HG03469 (cell line): Measurements from ENCODE around the gene ANOS1.

ENCODE experiments used
- ATAC-seq: cut with Tn5 transposase; IDR thresholded peaks from one replicate; pipeline ENCODE4 v1.9.1; 2021; ENCODE audit warnings: mild to moderate bottlenecking, moderate library complexity, moderate number of reproducible peaks; ENCODE audit not compliant: unreplicated experiment

Gene ANOS1

DNA sequence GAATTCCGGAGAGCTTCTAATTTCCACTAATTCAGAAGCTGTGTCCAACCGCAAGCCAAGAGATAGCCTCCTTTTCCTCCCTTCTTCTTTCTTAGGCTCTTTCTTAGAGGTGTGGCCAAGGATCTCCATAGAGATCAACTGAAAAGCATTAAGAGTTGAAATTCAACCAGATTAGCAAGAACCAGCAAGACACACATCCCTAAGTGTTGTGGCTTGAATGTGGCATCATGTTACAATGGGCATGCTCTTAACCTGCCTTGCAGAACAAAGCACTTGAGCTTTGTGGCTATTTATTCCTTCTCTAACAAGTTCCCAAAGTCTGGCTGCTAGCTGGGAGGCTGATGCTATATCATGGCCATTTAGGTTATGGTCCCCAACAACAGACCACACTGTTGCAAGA lies 10.4 kb downstream of the ANOS1 start:
- no peak for ATAC-seq

DNA sequence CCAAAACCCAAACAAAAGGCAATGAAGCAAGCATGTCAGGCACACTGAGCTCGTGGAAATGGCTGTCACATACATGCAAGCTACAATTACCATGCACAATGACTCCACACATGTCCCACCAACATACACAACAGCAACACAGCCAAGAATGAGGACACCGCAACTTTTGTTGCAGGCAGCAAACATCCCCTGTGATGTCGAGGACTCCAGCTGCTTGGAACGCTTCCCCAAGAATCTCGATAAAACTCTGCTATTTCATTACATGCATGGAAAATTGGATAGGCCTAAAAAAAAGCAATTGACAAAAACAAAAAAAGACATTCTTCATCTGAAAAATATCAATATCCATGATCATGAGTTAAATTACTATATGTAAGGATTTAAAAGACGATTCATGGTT lies 11.8 kb downstream of the ANOS1 start:
- no peak for ATAC-seq

DNA sequence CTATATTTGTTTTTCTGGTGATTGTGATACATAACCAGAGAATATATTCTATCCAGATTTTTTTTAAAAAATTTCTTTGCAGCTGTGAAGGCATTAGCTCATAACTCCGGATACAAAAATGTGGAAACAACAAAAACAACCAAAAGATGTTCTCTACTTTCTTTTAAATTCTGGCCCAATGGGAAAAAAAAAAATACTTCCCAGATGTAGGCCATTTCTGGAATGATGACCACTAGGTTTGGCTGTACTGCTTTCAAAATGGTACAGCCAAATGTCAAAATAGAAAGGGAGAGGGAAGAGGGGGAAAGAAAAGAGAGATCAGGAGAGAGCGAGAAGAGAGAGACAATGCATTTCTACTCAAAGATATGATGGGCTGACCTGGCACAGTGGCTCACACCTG lies 14.6 kb downstream of the ANOS1 start:
- no peak for ATAC-seq

DNA sequence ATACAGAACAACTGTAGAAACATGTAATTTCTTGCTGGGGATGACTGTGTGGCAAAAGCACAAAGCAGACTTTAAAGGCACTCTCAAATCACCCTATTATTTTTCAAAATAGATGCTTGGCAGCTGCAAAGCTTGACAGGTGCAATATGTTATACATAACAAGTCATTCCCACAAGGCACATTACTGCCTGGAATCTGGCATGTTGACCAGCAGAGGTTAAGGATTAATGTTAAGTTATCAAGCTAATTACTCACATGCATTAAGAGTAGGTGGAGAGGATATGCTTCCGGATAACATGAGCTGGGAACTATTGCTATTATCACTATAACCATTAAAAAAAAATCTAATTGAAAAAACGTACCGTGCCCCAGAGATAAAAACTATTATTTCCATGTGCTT lies 17.8 kb downstream of the ANOS1 start:
- ATAC-seq: no peak

DNA sequence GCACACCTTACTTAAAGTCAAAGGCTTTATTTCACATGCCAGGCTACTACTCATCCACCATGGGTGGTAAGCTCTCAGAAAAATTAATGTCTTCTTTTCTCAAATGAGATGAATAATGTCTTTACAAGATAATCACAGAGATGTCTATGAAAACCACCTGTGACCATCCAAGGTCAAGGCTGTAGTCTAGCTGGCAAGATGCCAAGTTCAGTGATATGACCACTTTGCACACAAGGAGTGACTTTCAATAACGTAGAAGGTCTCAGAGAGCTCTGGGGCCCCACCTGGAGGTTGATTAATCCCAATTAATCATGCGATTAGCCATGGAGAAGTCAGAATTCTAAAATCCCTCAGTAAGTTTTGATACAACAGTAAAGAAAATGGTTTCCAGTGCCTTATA lies 20.5 kb downstream of the ANOS1 start:
- no peak for ATAC-seq

DNA sequence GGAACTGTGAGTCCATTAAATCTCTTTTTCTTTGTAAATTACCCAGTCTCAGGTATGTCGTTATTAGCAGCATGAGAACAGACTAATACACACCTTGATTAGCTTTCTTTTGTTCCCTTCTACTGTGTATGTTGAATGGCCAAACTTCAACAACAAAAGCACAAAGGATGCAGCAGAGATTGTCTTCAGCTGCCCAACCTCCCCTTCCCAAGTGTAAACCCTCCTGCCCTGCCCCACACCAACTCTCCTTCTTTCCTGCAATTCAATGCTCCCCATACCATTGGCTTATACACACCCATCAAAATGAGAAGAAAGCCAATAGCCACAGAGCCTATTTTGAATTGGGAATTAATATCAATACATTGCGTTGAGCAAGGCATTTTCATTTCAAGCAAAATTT lies 27.8 kb downstream of the ANOS1 start:
- ATAC-seq: no peak

DNA sequence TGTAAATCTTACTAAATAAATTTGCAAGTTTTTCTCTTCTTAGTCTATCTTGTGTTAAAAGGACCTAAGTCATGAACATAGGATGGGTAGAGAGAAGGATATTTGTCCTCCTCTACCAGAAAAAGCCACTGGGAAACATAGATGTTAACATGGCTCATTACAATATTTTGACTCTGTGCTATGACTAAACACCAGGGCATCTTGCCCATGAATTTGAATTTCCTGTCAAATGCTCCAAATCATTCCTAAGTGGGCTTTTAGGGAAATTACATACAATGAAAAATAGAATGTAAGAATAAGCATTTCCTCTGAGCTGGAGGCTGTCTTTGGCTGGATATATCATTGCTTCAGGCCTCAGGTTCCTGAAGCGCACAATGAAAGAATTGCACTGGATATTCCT lies 39.1 kb downstream of the ANOS1 start:
- ATAC-seq: no peak

DNA sequence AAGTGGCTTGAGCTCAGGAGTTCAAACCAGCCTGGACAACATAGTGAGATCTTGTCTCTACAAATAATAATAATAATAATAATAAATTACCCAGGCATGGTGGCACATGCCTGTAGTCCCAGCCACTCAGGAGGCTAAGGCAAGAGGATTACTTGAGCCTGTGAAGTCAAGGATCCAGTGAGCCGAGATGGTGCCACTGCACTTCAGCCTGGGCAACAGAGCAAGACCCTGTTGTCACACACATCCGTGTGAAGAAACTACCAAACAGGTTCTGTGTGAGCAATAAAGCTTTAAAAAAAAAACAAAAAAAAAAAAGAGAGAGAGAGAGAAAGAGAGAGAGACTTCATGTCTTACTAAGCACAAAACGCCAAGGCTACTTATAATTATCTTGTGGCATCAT lies 42.5 kb downstream of the ANOS1 start:
- no peak for ATAC-seq

DNA sequence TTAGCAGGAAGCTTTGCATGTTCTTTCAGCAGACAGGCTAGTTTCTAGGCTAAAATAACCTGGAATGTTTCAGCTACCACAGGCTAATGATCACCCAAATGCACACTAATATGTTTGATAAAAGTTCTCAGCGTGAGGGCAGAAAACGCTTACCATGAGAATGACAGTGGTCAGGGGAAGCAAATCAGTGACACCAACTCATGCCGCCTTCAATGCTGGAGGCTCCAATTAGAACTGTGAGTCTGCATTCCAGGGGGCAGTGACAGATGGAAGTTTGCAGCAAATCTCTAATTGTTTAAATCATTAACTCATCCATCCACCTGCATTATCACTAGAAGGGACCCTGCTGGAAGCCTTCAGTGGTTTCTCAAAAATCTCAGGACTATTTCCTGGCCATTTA lies 43.2 kb downstream of the ANOS1 start:
- no peak for ATAC-seq

DNA sequence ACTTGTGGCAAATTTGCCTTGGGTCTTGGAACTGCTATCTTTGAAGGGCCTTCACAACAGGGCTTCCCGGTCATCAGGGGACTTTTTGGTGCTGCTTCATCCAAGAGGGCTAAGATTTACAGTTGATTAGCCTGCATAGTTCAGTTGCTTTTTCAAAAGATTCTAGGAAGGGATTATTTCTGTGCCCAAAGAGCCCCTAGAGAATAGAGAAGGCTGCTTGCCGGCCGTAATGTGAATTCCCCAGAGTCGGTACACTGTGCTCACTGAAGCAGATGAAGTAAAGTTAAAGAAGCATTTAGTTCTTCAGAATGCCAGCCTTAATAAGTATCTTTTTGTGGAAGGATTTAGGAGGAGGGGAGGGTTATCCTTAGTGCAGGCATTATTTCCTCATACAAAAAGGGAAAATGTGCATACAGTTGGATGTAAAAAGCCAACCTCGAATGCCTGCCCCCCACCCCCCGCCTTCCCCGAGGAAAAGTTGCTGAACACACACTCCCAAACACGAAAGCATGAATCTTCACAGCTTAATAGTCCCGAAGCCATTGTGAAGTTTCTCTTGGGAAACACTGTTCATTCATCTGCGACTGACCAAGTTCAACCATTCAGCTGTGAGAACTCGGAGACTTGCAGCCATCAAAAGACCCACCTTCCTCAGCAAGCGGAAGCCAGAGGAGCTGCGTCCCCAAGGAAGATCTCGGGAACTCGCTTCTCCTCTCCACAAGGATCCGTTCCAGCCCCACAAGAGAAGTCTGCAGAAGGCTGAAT lies 47.6 kb downstream of the ANOS1 start:
- no peak for ATAC-seq

DNA sequence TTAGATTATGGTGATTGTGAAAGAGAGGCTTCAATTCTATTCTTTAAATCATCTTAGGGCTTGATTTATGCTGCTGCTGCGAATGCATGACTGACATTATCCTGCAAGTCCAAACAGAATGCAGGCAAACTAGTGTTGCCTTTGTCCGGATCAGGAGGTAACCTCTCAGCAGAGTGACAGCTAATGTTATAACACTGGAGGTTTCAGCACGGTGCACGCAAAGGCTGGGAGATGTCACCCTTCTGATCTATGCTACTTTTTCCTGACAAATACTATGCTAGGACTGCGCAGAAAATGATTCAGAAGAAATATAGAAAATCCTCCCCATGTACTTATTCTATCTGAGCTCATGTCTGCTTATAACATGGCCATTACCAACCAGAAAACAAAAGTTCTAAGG lies 48.2 kb downstream of the ANOS1 start:
- no peak for ATAC-seq

DNA sequence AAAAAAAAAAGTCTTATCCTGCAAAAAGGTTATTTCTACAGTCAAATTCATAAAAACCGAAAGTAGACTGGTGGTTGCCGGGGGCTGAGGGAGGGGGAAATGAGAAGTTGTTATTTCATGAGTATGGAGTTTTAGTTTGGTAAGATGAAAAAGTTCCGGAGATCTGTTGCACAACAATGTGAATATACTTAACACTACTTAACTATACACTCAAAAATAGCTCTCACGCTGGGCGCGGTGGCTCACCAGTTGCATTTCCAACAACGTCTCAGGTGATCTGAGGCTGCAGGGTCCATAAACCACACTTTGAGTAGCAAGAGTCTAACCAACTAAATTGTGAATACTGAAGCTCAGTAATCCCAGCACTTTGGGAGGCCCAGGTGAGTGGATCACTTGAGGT lies 52.4 kb downstream of the ANOS1 start:
- ATAC-seq: no peak

DNA sequence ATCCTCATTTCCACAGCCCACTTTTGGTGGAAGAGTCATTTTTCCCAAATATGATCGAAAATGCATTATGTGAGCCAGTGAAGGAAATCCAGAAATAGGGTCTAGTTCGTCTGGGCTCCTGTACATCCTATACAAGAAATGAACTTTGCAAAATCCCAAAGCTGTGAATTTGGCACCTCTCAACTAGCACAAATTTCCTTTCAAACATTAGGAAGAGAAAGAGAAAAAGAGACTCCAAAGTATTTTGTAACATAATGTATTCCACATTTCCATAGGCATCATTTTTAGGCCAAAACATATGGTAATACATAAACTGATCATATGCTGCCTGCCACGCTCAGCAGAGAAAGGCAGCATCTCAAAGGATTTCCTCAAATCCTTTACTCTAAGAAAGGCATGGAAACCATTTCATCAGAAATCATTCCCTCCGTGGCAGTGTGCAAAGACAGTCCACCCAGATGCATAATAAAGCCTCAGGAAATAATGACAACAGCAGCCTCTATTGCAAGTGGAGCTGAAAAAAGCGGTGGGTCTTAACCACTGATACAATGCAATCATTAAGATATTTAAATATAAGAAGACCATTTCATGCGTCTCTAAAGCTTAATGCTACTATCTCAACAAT lies 56.8 kb downstream of the ANOS1 start:
- no peak for ATAC-seq

DNA sequence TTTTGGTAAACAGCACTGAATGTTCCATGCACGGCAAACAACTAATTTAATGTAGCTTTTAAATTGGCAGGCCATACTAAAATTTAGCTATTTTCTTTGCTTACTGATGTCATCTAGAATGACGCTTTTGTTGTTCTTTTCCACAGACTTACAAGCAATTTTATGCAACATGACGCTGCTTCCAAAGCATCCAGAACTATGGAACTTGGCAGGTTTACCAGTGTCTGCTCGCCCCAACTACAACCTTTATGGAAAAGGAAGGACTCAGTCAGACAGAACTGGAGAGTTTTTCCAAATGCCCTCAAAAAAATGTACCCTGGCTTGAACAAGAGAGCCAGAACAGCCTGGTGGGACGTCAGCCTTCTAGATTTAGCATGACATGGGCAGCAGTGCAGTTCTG lies 58.7 kb downstream of the ANOS1 start:
- no peak for ATAC-seq

DNA sequence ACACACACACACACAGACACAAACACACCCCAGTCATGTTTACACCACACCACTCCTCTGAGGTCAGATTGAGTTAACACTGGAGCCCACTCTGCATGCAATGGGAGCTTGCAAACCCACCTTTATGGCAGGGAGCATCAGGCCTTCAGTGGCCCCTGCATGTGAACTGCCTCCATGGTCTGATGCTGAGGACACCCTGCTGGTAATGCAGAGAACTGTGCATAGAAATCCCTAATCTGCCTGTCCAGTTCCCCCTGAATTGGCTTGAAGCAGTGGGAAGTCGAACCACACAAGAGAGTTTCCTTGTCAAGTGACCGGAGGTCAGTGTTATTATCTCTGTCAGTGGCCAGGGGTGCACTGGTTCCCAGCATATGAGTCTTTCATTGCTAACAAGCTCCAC lies 59.8 kb downstream of the ANOS1 start:
- no peak for ATAC-seq

DNA sequence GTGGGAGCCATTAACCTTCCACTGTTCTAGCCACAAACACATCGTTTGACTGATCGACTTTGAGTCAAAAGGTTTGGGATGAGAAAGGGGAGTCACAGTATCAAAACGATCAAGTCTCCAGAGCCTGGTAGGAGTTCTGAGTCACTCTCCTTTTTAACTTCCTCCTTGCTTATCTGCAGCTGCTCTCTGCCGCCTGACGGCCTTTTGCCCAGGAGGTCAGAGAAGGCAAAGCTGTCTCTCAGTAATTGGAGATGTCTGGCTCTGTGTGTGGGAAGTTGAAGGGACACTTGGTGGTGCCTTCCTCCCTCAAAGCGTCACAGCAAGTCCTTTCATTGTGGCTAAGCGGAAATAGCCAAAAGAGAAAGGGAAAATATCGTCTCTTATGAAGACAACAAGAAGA lies 63.1 kb downstream of the ANOS1 start:
- ATAC-seq: no peak

DNA sequence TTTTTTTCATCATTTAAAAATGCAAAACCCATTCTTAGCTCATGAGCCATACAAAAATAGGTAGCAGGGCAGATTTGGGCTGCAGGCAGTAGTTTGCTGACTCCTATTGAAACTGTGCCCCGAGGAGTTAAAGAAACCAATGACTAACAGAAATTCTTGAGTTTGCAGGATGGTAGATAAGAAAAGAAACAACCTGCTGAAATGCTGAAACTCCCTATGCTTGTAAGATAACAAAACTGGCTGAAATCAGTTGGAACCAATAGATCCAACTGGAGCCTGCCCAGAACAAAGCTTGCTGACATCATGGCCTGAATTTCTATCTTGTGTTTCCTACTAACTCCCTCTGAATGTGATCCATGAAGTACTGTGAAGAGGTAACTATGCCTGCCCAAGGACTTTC lies 68.6 kb downstream of the ANOS1 start:
- ATAC-seq: no peak

DNA sequence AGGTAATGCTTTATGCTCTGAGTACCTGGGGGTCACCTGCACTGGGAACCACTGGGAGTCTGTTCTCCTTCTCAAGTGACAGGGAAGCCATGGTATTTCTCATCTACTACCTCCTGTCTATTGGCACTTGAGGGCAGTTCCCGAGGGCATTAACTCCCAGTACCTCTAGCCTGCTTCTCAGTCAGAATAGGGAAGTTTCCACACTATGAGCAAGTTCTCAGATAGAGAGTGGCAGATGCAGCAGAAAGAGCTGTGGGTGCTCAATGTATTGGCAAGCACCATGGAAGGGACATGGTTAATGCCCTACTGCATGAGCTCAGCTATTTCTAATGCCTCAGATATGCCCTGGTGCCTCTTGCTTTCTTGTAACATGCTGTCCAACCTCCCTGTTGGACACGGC lies 74.1 kb downstream of the ANOS1 start:
- no peak for ATAC-seq

DNA sequence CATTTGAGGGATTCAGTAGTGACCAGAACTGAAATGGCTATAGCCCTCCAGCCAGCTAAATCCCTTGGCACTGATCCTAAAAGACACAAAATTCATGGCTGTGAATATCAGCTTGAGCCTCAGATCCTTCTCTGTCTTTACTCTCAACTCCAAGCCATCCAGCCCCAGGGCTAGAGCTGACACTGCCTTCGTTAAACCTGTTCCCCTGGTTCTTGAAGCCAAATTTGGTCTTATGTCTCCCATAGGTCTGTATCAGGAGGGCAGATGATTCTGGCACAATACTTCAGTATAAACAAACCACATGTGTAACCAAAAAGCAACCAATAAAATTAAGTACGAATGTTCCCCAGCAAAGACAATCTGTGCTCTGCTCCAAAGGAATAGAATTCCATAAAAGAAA lies 78.0 kb downstream of the ANOS1 start:
- ATAC-seq: no peak

DNA sequence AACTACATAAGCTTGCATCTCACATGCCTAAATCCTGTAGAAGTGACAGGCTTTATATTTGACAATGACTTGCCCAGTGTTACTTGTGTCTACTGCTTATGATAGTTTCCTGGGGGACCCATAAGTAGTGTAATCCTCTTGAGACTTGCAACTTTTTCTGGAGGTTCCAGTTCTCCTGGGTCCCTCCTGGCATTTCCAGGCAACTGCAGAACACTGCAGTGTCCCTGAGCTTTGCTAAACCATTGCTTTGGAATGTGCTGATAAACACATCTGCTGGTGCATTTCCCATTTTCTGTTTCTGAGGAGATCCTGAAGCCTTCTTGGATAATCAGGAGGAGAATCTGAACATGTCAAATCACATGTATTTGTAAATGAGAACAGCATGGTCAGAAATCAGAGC lies 82.0 kb downstream of the ANOS1 start:
- no peak for ATAC-seq

DNA sequence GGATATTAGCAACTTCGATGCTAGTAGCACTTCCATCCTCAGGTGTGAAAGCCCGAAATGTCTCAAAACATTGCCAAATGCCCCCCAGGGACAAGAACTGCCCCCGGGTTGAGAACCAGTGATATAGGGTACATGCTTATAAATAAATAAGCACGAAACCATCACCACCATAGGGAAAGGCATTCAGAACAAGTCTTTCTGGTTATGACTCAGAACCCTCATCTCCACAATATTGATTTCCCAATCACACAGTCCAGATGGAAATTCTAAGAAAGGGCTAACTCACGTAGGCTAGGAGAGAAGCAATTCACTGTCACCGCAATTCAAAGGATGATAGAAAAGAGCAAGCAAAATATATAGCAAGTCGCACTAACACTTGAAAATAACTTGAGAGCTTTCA lies 84.8 kb downstream of the ANOS1 start:
- ATAC-seq: no peak

DNA sequence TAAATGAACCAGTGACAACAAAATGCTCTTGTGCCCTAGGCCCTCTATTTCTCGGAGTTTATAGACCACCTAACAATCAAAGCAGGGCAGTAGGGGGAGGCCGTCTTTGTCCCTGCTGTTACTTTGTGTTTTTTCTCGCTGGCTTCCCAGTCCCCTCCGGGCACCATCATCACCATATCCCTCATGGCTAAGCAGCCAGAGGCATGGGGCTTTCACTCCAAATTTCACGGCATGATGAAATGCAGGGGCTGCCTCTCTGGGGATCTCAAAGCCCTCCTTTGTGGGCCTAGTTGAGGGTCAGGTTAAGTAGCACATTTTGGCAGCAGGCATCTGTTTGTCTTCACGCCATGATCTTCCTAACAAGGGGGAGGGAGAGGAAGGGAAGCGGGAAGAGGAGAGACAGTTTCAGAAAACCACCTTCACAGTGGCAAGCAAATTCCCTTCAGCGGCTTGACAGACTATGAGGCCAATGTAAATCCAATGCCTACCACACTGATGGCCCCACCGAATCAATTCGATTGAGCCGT lies 91.9 kb downstream of the ANOS1 start:
- no peak for ATAC-seq

DNA sequence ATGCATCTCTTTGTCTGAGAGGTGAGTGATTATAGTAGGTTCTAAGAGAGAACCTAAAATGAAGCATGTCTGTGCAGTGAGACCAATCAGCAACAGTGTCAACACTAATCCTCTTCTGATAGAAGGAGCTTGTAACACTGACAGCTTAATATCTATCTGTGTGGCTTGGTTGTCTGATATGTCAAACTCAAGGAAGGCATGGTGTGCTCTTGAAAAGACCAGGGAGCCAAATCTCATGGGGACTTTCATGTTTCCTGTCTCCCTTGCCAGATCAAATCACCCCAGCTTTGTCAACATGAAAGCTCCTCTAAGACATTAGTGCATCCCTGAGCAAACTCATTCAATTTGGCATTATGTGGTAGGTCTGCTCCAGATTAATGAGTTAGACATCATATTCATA lies 95.4 kb downstream of the ANOS1 start:
- ATAC-seq: no peak
